PC-9 (cell line): ENCODE data around the gene CASP8. TPM values are rescaled to one million over a fixed set of nuclear protein-coding genes. Genes with fewer than 3 reads are reported as not detected.
"Not testable (repeated sequence)": the region's sequence is repeated elsewhere in the genome, so short reads cannot be mapped to it uniquely, and the experiment has no call there.

Experiments used
- BruUV-seq: library from RNA; stranded (reverse); fragments of 400-500 nt; replicated peaks from 2 replicates; lab custom pipeline; 2021; lab: Mats Ljungman, UMichigan
- CTCF ChIA-PET: fragments of 300-600 bp; sonication (Branson Sonifier 250); formaldehyde crosslinking; loops from one replicate; lab custom pipeline; 2022; ENCODE audit warnings: antibody characterized with exemption; lab: Charles Lee
- POLR2A ChIA-PET: fragments of 300-600 bp; sonication (Branson Sonifier 250); formaldehyde crosslinking; loops from one replicate; lab custom pipeline; 2022; ENCODE audit warnings: antibody characterized with exemption; ENCODE audit not compliant: unreplicated experiment; lab: Charles Lee
- DNase-seq, 2 experiments: peaks; one replicate each; pipeline versions ENCODE4 v3.0.0 to v3.0.0-alpha.2; 2015 to 2022; ENCODE audit warnings: mixed read lengths in 1 of 2
- H2AFZ ChIP-seq: fragments of 200-600 bp; sonication (generic); 2 replicates; pipeline ENCODE4 v1.8.1; 2017; ENCODE audit warnings: antibody characterized with exemption
- H3F3A ChIP-seq: fragments of 200-600 bp; sonication (generic); 2 replicates; pipeline ENCODE4 v1.8.1; 2017; ENCODE audit warnings: antibody characterized with exemption, mild to moderate bottlenecking, low read depth; ENCODE audit not compliant: insufficient read depth
- H3K27ac ChIP-seq: fragments of 200-600 bp; sonication (generic); 2 replicates; pipeline ENCODE4 v1.6.1; 2016; ENCODE audit warnings: mixed run types
- H3K27me3 ChIP-seq: fragments of 200-600 bp; sonication (generic); 2 replicates; pipeline ENCODE4 v1.6.1; 2016; ENCODE audit warnings: low read depth, mixed run types; ENCODE audit not compliant: insufficient read depth
- H3K36me3 ChIP-seq: fragments of 200-600 bp; sonication (generic); 2 replicates; pipeline ENCODE4 v1.6.1; 2016; ENCODE audit warnings: low read depth, mixed run types
- H3K4me1 ChIP-seq: fragments of 200-600 bp; sonication (generic); replicated peaks from 2 replicates; pipeline ENCODE4 v1.6.1; 2016; ENCODE audit warnings: mixed run types; ENCODE audit not compliant: insufficient read depth
- H3K4me2 ChIP-seq: fragments of 200-600 bp; sonication (generic); 2 replicates; pipeline ENCODE4 v1.6.1; 2017; ENCODE audit warnings: mixed run types
- H3K4me3 ChIP-seq: fragments of 200-600 bp; sonication (generic); 2 replicates; pipeline ENCODE4 v1.6.1; 2016; ENCODE audit warnings: mixed run types
- H3K79me2 ChIP-seq: fragments of 200-600 bp; sonication (generic); 2 replicates; pipeline ENCODE4 v1.6.1; 2017; ENCODE audit warnings: low read depth, mixed run types
- H3K9me2 ChIP-seq: fragments of 200-600 bp; sonication (generic); 2 replicates; pipeline ENCODE4 v1.8.1; 2017; ENCODE audit warnings: mild to moderate bottlenecking; ENCODE audit not compliant: insufficient read depth
- H3K9me3 ChIP-seq: fragments of 200-600 bp; sonication (generic); 2 replicates; pipeline ENCODE4 v1.8.1; 2016; ENCODE audit warnings: low read depth; ENCODE audit not compliant: insufficient read depth
- H4K20me1 ChIP-seq: fragments of 200-600 bp; sonication (generic); 2 replicates; pipeline ENCODE4 v1.8.1; 2017; ENCODE audit not compliant: insufficient read depth
- CTCF ChIP-seq: fragments of 200-600 bp; sonication (generic); conservative IDR thresholded peaks from 2 replicates; pipeline ENCODE4 v1.6.1; 2017; ENCODE audit warnings: mixed run types, antibody characterized with exemption, mild to moderate bottlenecking, moderate library complexity
- EZH2 ChIP-seq: fragments of 200-600 bp; sonication (generic); IDR thresholded peaks from 2 replicates; pipeline ENCODE4 v1.8.0; 2017; ENCODE audit warnings: antibody characterized with exemption, low read depth
- intact Hi-C: fragments of 100-400 bp; cut with micrococcal nuclease; formaldehyde crosslinking; loops from one replicate; pipeline ENCODE4 v1.10.0; 2022; ENCODE audit not compliant: unreplicated experiment
- total RNA-seq: library from RNA; stranded (reverse); gene quantifications from 2 replicates; pipeline ENCODE4 v1.2.3, GENCODE V29; 2021

CASP8 gene
- total RNA-seq, 1 experiment from 2014 or later: 48.2 TPM

DNA sequence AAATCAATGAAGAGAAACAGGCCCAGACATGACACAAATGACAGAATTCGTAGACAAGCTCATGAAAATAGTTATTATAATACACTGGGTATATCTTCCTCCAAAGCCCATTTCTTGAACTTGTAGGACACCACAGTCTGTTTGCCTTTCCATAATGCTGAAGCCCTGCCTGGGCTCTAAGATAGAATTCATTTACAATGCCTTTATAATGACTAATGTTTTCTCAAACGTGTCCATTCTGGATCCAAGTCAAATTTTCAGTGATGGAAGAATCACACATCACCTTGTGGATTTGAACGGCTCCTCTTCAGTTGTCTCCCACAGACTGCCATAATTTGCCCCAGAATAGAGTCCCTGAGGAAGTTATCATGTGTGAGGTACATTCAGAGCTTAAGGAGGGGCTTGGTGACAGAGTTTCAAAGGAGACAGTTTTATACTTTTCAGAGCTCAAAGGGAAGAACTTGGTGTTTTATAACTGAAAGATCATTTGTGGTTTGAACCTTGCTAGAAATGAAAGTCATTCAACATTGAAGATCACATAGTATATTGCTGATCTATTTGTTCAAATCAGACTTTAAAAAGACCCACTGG is 38.2 kb downstream of the CASP8 start:
- no peaks in the 10 kb centered on the region for H3K4me1 ChIP-seq
- H3F3A ChIP-seq: no peaks in the 10 kb centered on the region
- H3K4me3 ChIP-seq: no peak overlapping the region
- H3K27me3 ChIP-seq: no peaks in the 10 kb centered on the region
- DNase-seq: no peak
- H3K79me2 ChIP-seq: no peaks in the 10 kb centered on the region
- H2AFZ ChIP-seq: no peak overlapping the region
- ChIA-PET POLR2A (no interaction called here), CTCF (no interaction called here)
- no peaks in the 10 kb centered on the region for H4K20me1 ChIP-seq
- H3K9me2 ChIP-seq: no peaks in the 10 kb centered on the region
- H3K4me2 ChIP-seq: no peak overlapping the region
- H3K27ac ChIP-seq: no peak overlapping the region
- intact Hi-C loops: no loop called here
- H3K36me3 ChIP-seq: no peaks in the 10 kb centered on the region
- H3K9me3 ChIP-seq: no peaks in the 10 kb centered on the region; the same call in none of the 2 replicates
- TF ChIP-seq CTCF: no peak
- no TSS peak for BruUV-seq

GRCh38 chr2:201299929-201300328 is 39.6 kb downstream of the CASP8 start:
- H3K4me3 ChIP-seq, H3K27ac ChIP-seq, H3F3A ChIP-seq, H3K36me3 ChIP-seq, H3K4me1 ChIP-seq, H3K79me2 ChIP-seq, H3K27me3 ChIP-seq, POLR2A ChIA-PET, H3K9me3 ChIP-seq, DNase-seq, H2AFZ ChIP-seq, H4K20me1 ChIP-seq, H3K9me2 ChIP-seq, H3K4me2 ChIP-seq, BruUV-seq, CTCF ChIA-PET, intact Hi-C loops: not testable (repeated sequence)

- intact Hi-C loops: no loop called here
- H3K79me2 ChIP-seq: no peaks in the 10 kb centered on the region
- BruUV-seq: no TSS peak
- H3K9me3 ChIP-seq: no peaks in the 10 kb centered on the region
- TF ChIP-seq EZH2 (no peak), CTCF (no peak)
- no peaks in the 10 kb centered on the region for H3K36me3 ChIP-seq
- no peak for DNase-seq
- H3K4me2 ChIP-seq: no peak overlapping the region
- no peaks in the 10 kb centered on the region for H3K9me2 ChIP-seq
- H4K20me1 ChIP-seq: no peaks in the 10 kb centered on the region
- H3K27ac ChIP-seq: no peak overlapping the region
- CTCF ChIA-PET: no interaction called here
- POLR2A ChIA-PET: no interaction called here
- no peak overlapping the region for H2AFZ ChIP-seq
- H3K27me3 ChIP-seq: no peaks in the 10 kb centered on the region
- no peaks in the 10 kb centered on the region for H3F3A ChIP-seq
- H3K4me1 ChIP-seq: no peaks in the 10 kb centered on the region
- H3K4me3 ChIP-seq: no peak overlapping the region
These were observed 47.5 kb downstream of the CASP8 start for GRCh38 chr2:201307876-201308275.

DNA sequence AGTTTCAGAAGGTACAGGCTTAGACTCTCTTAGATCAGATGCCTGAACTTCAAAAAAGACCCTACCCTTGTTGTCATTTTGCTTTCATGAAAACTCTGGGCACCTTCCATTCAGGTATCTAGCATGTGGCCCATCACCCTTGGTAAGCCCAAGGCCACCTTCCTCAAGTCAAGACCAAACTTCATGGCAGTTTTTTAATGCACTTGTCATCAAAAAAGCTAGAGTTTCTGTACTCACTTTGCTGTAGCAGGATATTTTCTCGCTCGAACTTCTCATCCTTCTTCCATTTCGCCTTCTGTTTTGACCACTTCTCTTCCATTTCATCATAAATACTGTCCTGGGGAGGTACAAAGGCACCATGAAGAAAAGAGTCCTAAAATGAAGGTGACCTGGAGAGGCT is 48.6 kb downstream of the CASP8 start:
- CTCF ChIA-PET: no interaction called here

More for the DNA sequence above, 48.6 kb downstream of the CASP8 start:
- Histone ChIP-seq H2AFZ (no peak overlapping the region), H3F3A (no peaks in the 10 kb centered on the region), H3K27ac (no peak overlapping the region), H3K36me3 (no peaks in the 10 kb centered on the region), H3K9me2 (no peaks in the 10 kb centered on the region), H4K20me1 (no peaks in the 10 kb centered on the region), H3K4me3 (no peak overlapping the region), H3K27me3 (no peaks in the 10 kb centered on the region), H3K4me1 (no peaks in the 10 kb centered on the region), H3K9me3 (no peaks in the 10 kb centered on the region), H3K79me2 (no peaks in the 10 kb centered on the region), H3K4me2 (no peak overlapping the region)
- no peak for DNase-seq
- no TSS peak for BruUV-seq
- no peak for TF ChIP-seq CTCF
- TF ChIP-seq EZH2: no peak
- intact Hi-C loops: no loop called here
- POLR2A ChIA-PET: no interaction called here
